Lung (tissue), 12 donors: ENCODE results near the gene DUSP19. TPM values are rescaled to one million over a fixed set of nuclear protein-coding genes. Genes with fewer than 3 reads are reported as not detected.

Source experiments
- ATAC-seq: fragments of 200-7000 bp; cut with Tn5 transposase; one replicate; pipeline ENCODE4 v1.9.1; 2020; ENCODE audit warnings: moderate number of reproducible peaks; ENCODE audit not compliant: insufficient read depth, low FRiP score
- DNase-seq, 3 donors: peaks; one replicate each; pipeline ENCODE4 v3.0.0-alpha.2; 2013 to 2017
- H3K27ac ChIP-seq, 2 donors: one replicate each; pipeline ENCODE4 v1.5.1; 2013; ENCODE audit warnings: mild to moderate bottlenecking in 2 of 2, moderate library complexity in 2 of 2, control low read depth in 1 of 2, inconsistent platforms in 1 of 2, low read depth in 1 of 2, low read length in 1 of 2
- H3K27me3 ChIP-seq, 3 donors: one replicate each; pipeline ENCODE4 v1.5.1; 2013; ENCODE audit warnings: low read length in 2 of 3; ENCODE audit not compliant: control insufficient read depth in 3 of 3, insufficient read depth in 3 of 3
- H3K36me3 ChIP-seq, 4 donors: one replicate each; pipeline ENCODE4 v1.5.1; 2013; ENCODE audit warnings: low read length in 4 of 4, mild to moderate bottlenecking in 1 of 4, moderate library complexity in 1 of 4; ENCODE audit not compliant: control insufficient read depth in 4 of 4, insufficient read depth in 4 of 4
- H3K4me1 ChIP-seq, 5 donors: one replicate each; pipeline ENCODE4 v1.5.1; 2013; ENCODE audit warnings: low read length in 5 of 5, mild to moderate bottlenecking in 2 of 5, moderate library complexity in 1 of 5; ENCODE audit not compliant: control insufficient read depth in 5 of 5, insufficient read depth in 5 of 5
- H3K4me3 ChIP-seq: one replicate; pipeline ENCODE4 v1.5.1; 2013; ENCODE audit warnings: mild to moderate bottlenecking, control low read depth, moderate library complexity
- H3K9ac ChIP-seq, 2 donors: one replicate each; pipeline ENCODE4 v1.5.1; 2013; ENCODE audit warnings: low read length in 2 of 2, control low read depth in 1 of 2; ENCODE audit not compliant: insufficient read depth in 1 of 2
- H3K9me3 ChIP-seq, 4 donors: one replicate each; pipeline ENCODE4 v1.5.1; 2013; ENCODE audit warnings: low read length in 3 of 4, mild to moderate bottlenecking in 1 of 4, moderate library complexity in 1 of 4; ENCODE audit not compliant: control insufficient read depth in 4 of 4, insufficient read depth in 3 of 4
- CTCF ChIP-seq: IDR thresholded peaks from 2 replicates; pipeline ENCODE4 v1.5.1; 2012; ENCODE audit warnings: mild to moderate bottlenecking; ENCODE audit errors: control extremely low read depth, extremely low read depth
- WGBS, 2 donors: extraction: QIAGEN DNeasy Blood & Tissue Kit; methylation state at CpG; one replicate each; pipeline ENCODE4 v1.1.7; 2013; 5-methylcytosine and 5-hydroxymethylcytosine counted together
- polyA plus RNA-seq, 2 donors: library from polyadenylated mRNA; stranded (reverse); fragments of 200-250 nt; gene quantifications; one replicate each; pipeline ENCODE4 v1.2.1, GENCODE V29; 2013
- total RNA-seq, 2 donors: library from RNA; depleted of rRNA in 1 of 2; stranded (reverse); fragments of >200 nt in 1 of 2; gene quantifications; one replicate each; pipeline ENCODE4 v1.2.1, GENCODE V29; 2014 to 2021
- donor health status: control.
- donor health status: control.
- donor health status: Bipolar disorder and iron deficiency.
- donor health status: healthy.
- donor health status: DM: yes; HTN: yes; CAD: no.

The DUSP19 gene
- total and polyA plus RNA-seq, 4 donors: 0.70 to 8.8 (median 2.9) TPM

GRCh38 chr2:183125659-183126341 lies 47.3 kb downstream of the DUSP19 start:
- 77 to 79% methylated on average over 11 of the region's 11 CpGs for WGBS, 2 donors
- H3K4me1 ChIP-seq: peaks cover 0 to 17% (median 4%) of the 10 kb centered on the region in 5 donors
- no peak for ATAC-seq
- no peak overlapping the region for H3K27ac ChIP-seq
- no peak overlapping the region for H3K4me3 ChIP-seq
- peaks cover 0 to 7% (median 3%) of the 10 kb centered on the region in 4 donors for H3K36me3 ChIP-seq
- H3K9me3 ChIP-seq: peaks cover 0 to 2% (median 0%) of the 10 kb centered on the region in 4 donors
- DNase-seq: peak in 1 of 3 donors; percentile 5
- peak overlapping the region; percentile 51 to 72 for H3K9ac ChIP-seq
- TF ChIP-seq CTCF: no peak
- no peaks in the 10 kb centered on the region for H3K27me3 ChIP-seq

DNA sequence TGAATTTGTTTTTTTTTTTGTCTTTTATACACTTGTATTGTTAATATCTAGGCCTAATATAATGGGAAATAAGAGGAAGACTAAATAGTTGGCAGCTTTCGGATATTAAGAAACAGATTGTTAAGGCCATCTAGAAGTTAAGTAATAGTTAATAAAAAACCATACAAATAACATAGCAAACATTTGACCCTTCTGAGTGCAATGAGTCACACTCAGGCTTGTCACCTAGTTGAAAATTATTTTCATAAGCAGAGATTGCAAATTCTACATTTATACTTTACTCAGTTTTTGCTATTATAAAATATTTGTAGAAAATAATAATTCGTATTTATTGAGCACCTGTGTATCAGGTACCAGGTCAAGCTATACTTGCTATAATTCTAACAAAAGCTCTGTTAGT lies 48.1 kb downstream of the DUSP19 start:
- Histone ChIP-seq H3K27me3 (no peaks in the 10 kb centered on the region), H3K27ac (no peak overlapping the region), H3K36me3 (peaks cover 0 to 10% (median 7%) of the 10 kb centered on the region in 4 donors), H3K4me3 (no peak overlapping the region), H3K9ac (no peak overlapping the region), H3K4me1 (peaks cover 0 to 17% (median 4%) of the 10 kb centered on the region in 5 donors), H3K9me3 (peaks cover 0 to 2% (median 0%) of the 10 kb centered on the region in 4 donors)
- DNase-seq: no peak
- no peak for TF ChIP-seq CTCF
- WGBS, 2 donors: 82 to 89% methylated on average over 2 of the region's 2 CpGs
- ATAC-seq: no peak

DNA sequence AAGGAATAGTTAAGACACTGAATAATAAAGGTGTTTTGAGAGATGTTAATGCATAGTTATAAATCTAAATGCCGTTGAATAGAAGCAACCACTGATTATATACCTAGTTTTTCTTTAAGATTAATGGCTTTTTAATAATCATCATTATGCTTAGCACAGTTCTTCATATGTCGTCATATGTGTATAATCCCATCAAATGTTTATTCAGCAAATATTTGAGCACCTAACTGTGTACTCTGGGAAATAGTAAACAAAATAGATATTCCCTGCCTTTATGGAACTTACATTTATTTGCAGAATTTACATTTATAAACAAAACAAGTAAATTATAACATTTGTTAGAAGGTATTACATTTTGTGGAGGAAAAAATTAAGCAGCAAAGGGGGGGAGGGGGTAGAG lies 55.5 kb downstream of the DUSP19 start:
- H3K4me1 ChIP-seq: no peaks in the 10 kb centered on the region
- 95% methylated on average over 2 of the region's 2 CpGs for WGBS, 2 donors
- peaks cover 6 to 10% (median 8%) of the 10 kb centered on the region in 4 donors for H3K36me3 ChIP-seq
- H3K9ac ChIP-seq: no peak overlapping the region
- no peak for TF ChIP-seq CTCF
- H3K27ac ChIP-seq: no peak overlapping the region
- ATAC-seq: no peak
- no peaks in the 10 kb centered on the region for H3K9me3 ChIP-seq
- no peaks in the 10 kb centered on the region for H3K27me3 ChIP-seq
- DNase-seq: no peak
- no peak overlapping the region for H3K4me3 ChIP-seq
